Stomach (tissue), 9 donors: ENCODE results near the gene NCAM1. TPM values are rescaled to one million over a fixed set of nuclear protein-coding genes. Genes with fewer than 3 reads are reported as not detected.

Source experiments
- DNase-seq, 2 donors: peaks; one replicate each; pipeline versions ENCODE4 v3.0.0 to v3.0.0-alpha.2; 2013 to 2019
- H3K27ac ChIP-seq, 5 donors: fragments of 200-600 bp in 4 of 5; sonication (generic) in 4 of 5; one replicate each; pipeline ENCODE4 v1.5.1; 2013 to 2019; ENCODE audit warnings: mild to moderate bottlenecking in 1 of 5, moderate library complexity in 1 of 5
- H3K27me3 ChIP-seq, 3 donors: fragments of 200-600 bp; sonication (generic); one replicate each; pipeline ENCODE4 v1.5.1; 2017 to 2019; ENCODE audit warnings: mixed run types in 1 of 3
- H3K36me3 ChIP-seq, 4 donors: fragments of 200-600 bp; sonication (generic); 1 replicate in 3 of 4; 2 replicates in 1 of 4; pipeline ENCODE4 v1.5.1; 2016 to 2019
- H3K4me1 ChIP-seq, 4 donors: fragments of 200-600 bp; sonication (generic); one replicate each; pipeline ENCODE4 v1.5.1; 2016 to 2019
- H3K4me3 ChIP-seq, 4 donors: fragments of 200-600 bp; sonication (generic) in 3 of 4; one replicate each; pipeline ENCODE4 v1.5.1; 2016 to 2019; ENCODE audit warnings: mild to moderate bottlenecking in 1 of 4
- H3K9me3 ChIP-seq, 4 donors: fragments of 200-600 bp; sonication (generic); one replicate each; pipeline ENCODE4 v1.5.1; 2016 to 2019
- CTCF ChIP-seq, 7 experiments: fragments of 450-650 bp in 4 of 7; fragments of 200-600 bp in 3 of 7; sonication (generic) in 3 of 7; IDR thresholded peaks; one replicate each; pipeline ENCODE4 v1.5.1; 2016 to 2019; ENCODE audit warnings: antibody characterized with exemption in 7 of 7, control low read depth in 2 of 7, mild to moderate bottlenecking in 1 of 7
- EP300 ChIP-seq: sonication (generic); formaldehyde crosslinking; IDR thresholded peaks from one replicate; pipeline ENCODE4 v1.6.1; 2017; ENCODE audit warnings: antibody characterized with exemption
- POLR2A ChIP-seq, 4 donors: fragments of 450-650 bp; IDR thresholded peaks; one replicate each; pipeline ENCODE4 v1.6.1; 2016; ENCODE audit warnings: antibody characterized with exemption in 4 of 4, control low read depth in 2 of 4, mild to moderate bottlenecking in 1 of 4, moderate library complexity in 1 of 4
- POLR2AphosphoS5 ChIP-seq, 3 donors: sonication (generic); formaldehyde crosslinking; IDR thresholded peaks; one replicate each; pipeline ENCODE4 v1.6.1; 2016; ENCODE audit warnings: antibody characterized with exemption in 3 of 3
- WGBS, 5 donors: extraction: QIAGEN DNeasy Blood & Tissue Kit in 3 of 5; methylation state at CpG; one replicate each; pipeline versions ENCODE4 v1.1.5 to v1.1.7; 2013 to 2018; 5-methylcytosine and 5-hydroxymethylcytosine counted together
- intact Hi-C: fragments of 100-400 bp; cut with DNase I; formaldehyde crosslinking; loops from one replicate; pipeline ENCODE4 v1.15.1; 2023; ENCODE audit warnings: low total_unique reads
- polyA plus RNA-seq, 3 donors: library from polyadenylated mRNA; stranded (reverse); fragments of 200-250 nt; gene quantifications; one replicate each; pipeline ENCODE4 v1.2.3, GENCODE V29; 2013
- total RNA-seq, 5 donors: library from RNA; depleted of rRNA; stranded (reverse); fragments of >200 nt; gene quantifications; one replicate each; pipeline versions ENCODE4 v1.1.0 to v1.2.3, GENCODE V29; 2014 to 2016
- donor health status: healthy with polysubstance abuse.
- donor health status: Bipolar disorder and iron deficiency.
- donor health status: healthy.

NCAM1 gene
- total and polyA plus RNA-seq, 8 donors: 5.7 to 84.8 (median 28.9) TPM

DNA sequence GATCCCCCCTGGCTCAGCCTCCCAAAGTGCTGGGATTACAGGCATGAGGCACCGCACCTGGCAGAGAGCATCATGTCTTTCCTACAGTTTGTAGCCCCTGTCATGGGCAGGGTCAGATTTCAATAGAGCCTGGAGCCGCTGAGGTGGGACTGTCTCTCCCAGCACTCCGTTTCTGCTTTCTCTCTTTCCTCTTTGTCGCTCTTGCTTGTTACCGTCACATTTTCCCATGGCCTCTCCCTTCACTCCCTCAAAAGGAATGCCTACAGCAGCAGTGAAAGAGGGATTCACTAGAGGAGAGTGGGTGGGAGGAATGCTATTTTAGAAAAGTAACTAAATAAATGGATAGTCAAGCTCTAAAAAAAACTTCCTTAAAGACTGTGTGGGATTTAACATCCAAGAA, 216.5 kb downstream of the NCAM1 start:
- intact Hi-C loops: no loop called here
- H3K4me1 ChIP-seq: peaks cover 0 to 15% (median 0%) of the 10 kb centered on the region in 4 donors
- 72 to 82% (median 76%) methylated on average over 5 of the region's 5 CpGs for WGBS, 5 donors

GRCh38 chr11:113178381-113179070, 217.3 kb downstream of the NCAM1 start:
- intact Hi-C loops: no loop called here
- Histone ChIP-seq H3K9me3 (no peaks in the 10 kb centered on the region), H3K36me3 (no peaks in the 10 kb centered on the region), H3K27me3 (no peaks in the 10 kb centered on the region), H3K4me1 (peaks cover 0 to 15% (median 0%) of the 10 kb centered on the region in 4 donors), H3K4me3 (no peak overlapping the region), H3K27ac (no peak overlapping the region)
- WGBS, 5 donors: 84 to 94% (median 92%) methylated on average over 10 of the region's 10 CpGs
- DNase-seq: no peak
- TF ChIP-seq EP300 (no peak), POLR2A (IDR thresholded peaks at IDR 0.05) (no peak), POLR2AphosphoS5 (IDR thresholded peaks at IDR 0.05) (no peak), CTCF (IDR thresholded peaks at IDR 0.05) (no peak)

More for the DNA sequence above, 216.5 kb downstream of the NCAM1 start:
- no peaks in the 10 kb centered on the region for H3K27me3 ChIP-seq
- H3K9me3 ChIP-seq: no peaks in the 10 kb centered on the region
- DNase-seq: no peak
- no peak for TF ChIP-seq POLR2AphosphoS5 (IDR thresholded peaks at IDR 0.05)
- TF ChIP-seq EP300: no peak
- no peak for TF ChIP-seq CTCF (IDR thresholded peaks at IDR 0.05)
- no peak for TF ChIP-seq POLR2A (IDR thresholded peaks at IDR 0.05)
- no peaks in the 10 kb centered on the region for H3K36me3 ChIP-seq
- no peak overlapping the region for H3K4me3 ChIP-seq
- no peak overlapping the region for H3K27ac ChIP-seq

DNA sequence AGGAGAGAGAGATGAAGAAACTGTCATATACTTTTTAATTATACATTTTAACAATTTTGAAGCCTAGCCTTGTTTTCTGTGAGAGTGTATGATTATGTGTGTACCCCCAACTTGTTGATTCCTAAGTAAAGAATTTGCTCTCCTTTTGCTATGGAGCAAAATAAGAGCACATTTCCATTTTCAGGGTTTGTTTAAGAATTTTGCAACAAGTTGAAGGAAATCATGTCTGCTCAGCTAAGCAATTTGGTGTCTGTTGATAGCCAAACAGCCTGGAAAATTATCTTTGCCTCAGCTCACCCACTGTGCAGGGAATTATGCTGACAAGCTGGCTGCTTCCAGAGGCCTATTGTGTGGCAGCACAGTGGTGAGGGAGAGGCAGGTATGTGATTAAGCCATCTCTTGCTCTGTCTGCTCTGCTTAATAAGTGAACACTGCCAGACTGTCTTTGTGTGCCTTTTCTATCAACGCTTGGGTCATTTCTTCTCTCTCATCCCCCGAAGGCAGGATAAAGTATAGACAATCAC, 218.0 kb downstream of the NCAM1 start:
- Histone ChIP-seq H3K27me3 (no peaks in the 10 kb centered on the region), H3K4me3 (no peak overlapping the region), H3K27ac (no peak overlapping the region), H3K36me3 (no peaks in the 10 kb centered on the region), H3K4me1 (peaks cover 0 to 13% (median 0%) of the 10 kb centered on the region in 4 donors), H3K9me3 (no peaks in the 10 kb centered on the region)
- intact Hi-C loops: no loop called here
- no peak for DNase-seq
- TF ChIP-seq POLR2A (IDR thresholded peaks at IDR 0.05) (no peak), EP300 (no peak), POLR2AphosphoS5 (IDR thresholded peaks at IDR 0.05) (no peak), CTCF (IDR thresholded peaks at IDR 0.05) (no peak)
- 60 to 87% (median 78%) methylated on average over 2 of the region's 2 CpGs for WGBS, 5 donors

DNA sequence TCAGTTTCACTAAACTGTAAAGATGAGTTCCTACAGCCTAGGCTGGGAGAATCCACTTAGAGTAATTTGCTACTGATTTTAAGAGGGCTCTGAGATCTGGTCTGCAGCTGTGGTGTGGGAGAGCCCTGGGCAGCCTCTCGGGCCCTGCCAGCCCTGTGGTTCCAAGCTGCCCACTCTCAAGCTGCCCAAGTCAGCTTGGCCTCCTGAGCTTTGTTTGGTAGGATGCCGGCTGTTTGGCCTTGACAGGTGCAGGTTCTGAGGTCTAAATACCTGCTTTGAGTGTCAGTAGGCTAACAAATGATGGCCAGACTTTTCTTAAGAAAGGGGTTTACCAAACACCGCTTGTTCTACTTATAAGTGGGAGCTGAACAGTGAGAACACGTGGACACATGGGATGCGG, 219.9 kb downstream of the NCAM1 start:
- Histone ChIP-seq H3K4me1 (peaks cover 0 to 10% (median 0%) of the 10 kb centered on the region in 4 donors), H3K27me3 (no peaks in the 10 kb centered on the region), H3K4me3 (no peak overlapping the region), H3K9me3 (no peaks in the 10 kb centered on the region), H3K27ac (no peak overlapping the region), H3K36me3 (no peaks in the 10 kb centered on the region)
- intact Hi-C loops: no loop called here
- no peak for DNase-seq
- TF ChIP-seq EP300: no peak
- no peak for TF ChIP-seq POLR2A (IDR thresholded peaks at IDR 0.05)
- TF ChIP-seq POLR2AphosphoS5 (IDR thresholded peaks at IDR 0.05): no peak
- TF ChIP-seq CTCF (IDR thresholded peaks at IDR 0.05): no peak
- WGBS, 5 donors: 92 to 98% (median 94%) methylated on average over 5 of the region's 5 CpGs
